HEK293T (cell line): ENCODE measurements around the gene MAGI2.

Source experiments
- CTCF ChIA-PET: fragments of 350-600 bp; formaldehyde crosslinking; extraction: SDS; loops from one replicate; lab custom pipeline; 2021; ENCODE audit warnings: antibody characterized with exemption, inconsistent platforms; lab: Yijun Ruan, JAX
- POLR2A ChIA-PET: fragments of 350-600 bp; formaldehyde crosslinking; extraction: SDS; loops from one replicate; lab custom pipeline; 2020; ENCODE audit warnings: antibody characterized with exemption, inconsistent platforms; lab: Yijun Ruan, JAX
- DNase-seq: peaks from one replicate; pipeline ENCODE4 v3.0.0; 2012; ENCODE audit warnings: mixed read lengths; ENCODE audit errors: extremely low spot score
- ARNT ChIP-seq: fragments of 450-650 bp; IDR thresholded peaks from 2 replicates; pipeline ENCODE4 v1.6.1; 2017; ENCODE audit warnings: mild to moderate bottlenecking
- BHLHE40 ChIP-seq: fragments of 450-650 bp; IDR thresholded peaks from 2 replicates; pipeline ENCODE4 v1.6.1; 2016; ENCODE audit warnings: mild to moderate bottlenecking, moderate library complexity, borderline replicate concordance
- CTBP1 ChIP-seq: fragments of 450-650 bp; IDR thresholded peaks from 2 replicates; pipeline ENCODE4 v1.6.1; 2016; ENCODE audit warnings: borderline replicate concordance
- ELF4 ChIP-seq: fragments of 450-650 bp; IDR thresholded peaks from 2 replicates; pipeline ENCODE4 v1.6.1; 2017; ENCODE audit warnings: antibody characterized with exemption
- FOXA1 ChIP-seq: fragments of 450-650 bp; IDR thresholded peaks from 2 replicates; pipeline ENCODE4 v1.6.1; 2016; ENCODE audit warnings: mild to moderate bottlenecking
- FOXK2 ChIP-seq: fragments of 450-650 bp; IDR thresholded peaks from 2 replicates; pipeline ENCODE4 v1.6.1; 2016; ENCODE audit warnings: mild to moderate bottlenecking
- FOXM1 ChIP-seq: fragments of 450-650 bp; IDR thresholded peaks from 2 replicates; pipeline ENCODE4 v1.6.1; 2017; ENCODE audit warnings: mild to moderate bottlenecking, borderline replicate concordance
- HDGF ChIP-seq: fragments of 450-650 bp; IDR thresholded peaks from 2 replicates; pipeline ENCODE4 v1.6.1; 2017; ENCODE audit warnings: antibody characterized with exemption, borderline replicate concordance
- L3MBTL2 ChIP-seq: fragments of 450-650 bp; conservative IDR thresholded peaks from 2 replicates; pipeline ENCODE4 v1.6.1; 2016; ENCODE audit warnings: mild to moderate bottlenecking
- LEF1 ChIP-seq: fragments of 450-650 bp; IDR thresholded peaks from 2 replicates; pipeline ENCODE4 v1.6.1; 2017; ENCODE audit warnings: mild to moderate bottlenecking, borderline replicate concordance
- NFRKB ChIP-seq: fragments of 450-650 bp; IDR thresholded peaks from 2 replicates; pipeline ENCODE4 v1.6.1; 2016; ENCODE audit warnings: mild to moderate bottlenecking, moderate library complexity
- PKNOX1 ChIP-seq: fragments of 450-650 bp; IDR thresholded peaks from 2 replicates; pipeline ENCODE4 v1.6.1; 2016
- SP1 ChIP-seq: fragments of 450-650 bp; IDR thresholded peaks from 2 replicates; pipeline ENCODE4 v1.6.1; 2017
- SUZ12 ChIP-seq: fragments of 450-650 bp; IDR thresholded peaks from 2 replicates; pipeline ENCODE4 v1.6.1; 2016; ENCODE audit warnings: mild to moderate bottlenecking
- TARDBP ChIP-seq: fragments of 450-650 bp; IDR thresholded peaks from 2 replicates; pipeline ENCODE4 v1.6.1; 2016
- ZNF384 ChIP-seq: fragments of 450-650 bp; IDR thresholded peaks from 2 replicates; pipeline ENCODE4 v1.6.1; 2016

MAGI2 gene

DNA sequence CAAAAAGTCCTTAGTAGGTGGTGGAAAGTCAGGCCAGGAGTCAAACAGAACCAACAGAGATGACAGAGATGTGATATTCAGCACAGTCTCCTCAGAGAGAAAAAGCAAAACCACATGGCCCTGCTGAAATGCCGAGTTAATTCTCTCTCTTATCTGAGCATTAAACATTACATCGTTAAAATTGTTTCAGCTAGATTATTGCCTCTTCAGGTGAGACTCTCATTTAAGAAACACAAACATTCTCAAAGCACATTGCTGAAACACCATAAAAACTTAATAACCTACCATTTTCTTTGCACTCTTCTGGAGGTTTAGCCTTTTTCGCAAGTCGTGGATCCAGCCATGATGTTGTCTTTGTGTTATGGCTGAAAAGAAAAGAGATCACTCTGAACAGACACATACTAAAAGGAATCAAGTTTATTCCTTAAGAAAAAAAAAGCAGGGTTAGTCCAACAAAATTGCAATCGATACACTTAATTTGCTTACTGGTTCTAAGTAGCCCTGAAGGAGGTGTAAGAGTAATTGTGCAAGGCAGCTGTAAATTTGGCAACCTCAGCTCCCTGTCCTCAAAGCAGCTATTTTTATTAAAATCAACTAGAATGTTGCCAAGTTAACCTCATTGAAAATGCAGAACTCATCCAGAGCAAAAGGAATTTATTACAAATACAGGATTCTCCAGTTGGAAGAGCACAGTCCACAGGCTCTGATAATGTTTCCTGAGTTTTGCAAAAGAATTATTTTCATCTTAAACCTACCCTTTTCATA is 963.8 kb downstream of the MAGI2 start:
- no peak for DNase-seq
- ChIA-PET POLR2A (no interaction called here), CTCF (no interaction called here)
- TF ChIP-seq LEF1 (no peak), HDGF (no peak), CTBP1 (no peak), PKNOX1 (no peak), FOXA1 (no peak), L3MBTL2 (no peak), SUZ12 (no peak), BHLHE40 (no peak), NFRKB (no peak), TARDBP (no peak), ELF4 (no peak), FOXM1 (no peak), ZNF384 (no peak)

GRCh38 chr7:78487464-78487863 is 966.0 kb downstream of the MAGI2 start:
- POLR2A ChIA-PET = no interaction called here
- CTCF ChIA-PET = no interaction called here
- no peak for TF ChIP-seq FOXA1
- no peak for TF ChIP-seq ZNF384
- no peak for TF ChIP-seq NFRKB
- no peak for TF ChIP-seq FOXK2
- TF ChIP-seq PKNOX1 = no peak
- no peak for TF ChIP-seq BHLHE40
- no peak for TF ChIP-seq SUZ12
- no peak for TF ChIP-seq TARDBP
- no peak for TF ChIP-seq L3MBTL2
- TF ChIP-seq HDGF = no peak
- no peak for TF ChIP-seq SP1
- TF ChIP-seq ARNT = no peak
- TF ChIP-seq ELF4 = no peak
- TF ChIP-seq LEF1 = no peak
- TF ChIP-seq FOXM1 = no peak
- TF ChIP-seq CTBP1 = no peak
- no peak for DNase-seq

- ChIA-PET POLR2A (no interaction called here), CTCF (no interaction called here)
- no peak for DNase-seq
- no peak for TF ChIP-seq FOXA1
- no peak for TF ChIP-seq ARNT
- TF ChIP-seq TARDBP = no peak
- no peak for TF ChIP-seq FOXM1
- no peak for TF ChIP-seq BHLHE40
- no peak for TF ChIP-seq HDGF
- TF ChIP-seq L3MBTL2 = no peak
- no peak for TF ChIP-seq LEF1
- no peak for TF ChIP-seq ELF4
- no peak for TF ChIP-seq ZNF384
- no peak for TF ChIP-seq FOXK2
- no peak for TF ChIP-seq SP1
- TF ChIP-seq NFRKB = no peak
- TF ChIP-seq SUZ12 = no peak
These were observed 974.1 kb downstream of the MAGI2 start for GRCh38 chr7:78479348-78479747.

DNA sequence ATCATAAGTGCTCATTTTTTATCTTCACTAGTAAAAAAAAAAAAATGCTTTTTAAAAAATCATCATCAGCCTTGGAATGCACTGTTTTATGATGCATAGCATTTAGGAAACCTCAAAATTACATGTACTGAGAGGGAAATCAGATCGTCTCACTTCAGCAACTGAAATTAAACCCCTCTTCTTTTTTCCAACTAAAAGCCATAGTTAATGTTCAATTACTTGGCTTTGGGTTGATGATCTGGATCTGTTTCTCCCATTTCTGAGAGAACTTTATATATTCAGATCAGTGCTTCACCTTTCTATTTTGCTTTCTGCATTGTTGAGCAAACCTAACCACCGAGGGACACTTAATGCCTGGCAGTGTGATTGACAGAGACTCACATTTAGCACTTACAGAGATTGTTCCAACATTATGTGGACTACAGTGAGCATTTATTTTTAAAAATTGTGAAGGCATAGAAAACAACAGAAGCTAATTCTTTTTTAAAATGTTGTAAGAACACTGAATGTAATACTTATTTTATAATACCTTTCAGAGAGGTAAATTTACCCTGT is 976.5 kb downstream of the MAGI2 start:
- POLR2A ChIA-PET = no interaction called here
- no peak for TF ChIP-seq SUZ12
- no peak for TF ChIP-seq CTBP1
- no peak for TF ChIP-seq SP1
- TF ChIP-seq TARDBP = no peak
- no peak for TF ChIP-seq BHLHE40
- no peak for TF ChIP-seq ZNF384
- no peak for TF ChIP-seq FOXK2
- TF ChIP-seq L3MBTL2 = no peak
- no peak for DNase-seq
- CTCF ChIA-PET = no interaction called here

DNA sequence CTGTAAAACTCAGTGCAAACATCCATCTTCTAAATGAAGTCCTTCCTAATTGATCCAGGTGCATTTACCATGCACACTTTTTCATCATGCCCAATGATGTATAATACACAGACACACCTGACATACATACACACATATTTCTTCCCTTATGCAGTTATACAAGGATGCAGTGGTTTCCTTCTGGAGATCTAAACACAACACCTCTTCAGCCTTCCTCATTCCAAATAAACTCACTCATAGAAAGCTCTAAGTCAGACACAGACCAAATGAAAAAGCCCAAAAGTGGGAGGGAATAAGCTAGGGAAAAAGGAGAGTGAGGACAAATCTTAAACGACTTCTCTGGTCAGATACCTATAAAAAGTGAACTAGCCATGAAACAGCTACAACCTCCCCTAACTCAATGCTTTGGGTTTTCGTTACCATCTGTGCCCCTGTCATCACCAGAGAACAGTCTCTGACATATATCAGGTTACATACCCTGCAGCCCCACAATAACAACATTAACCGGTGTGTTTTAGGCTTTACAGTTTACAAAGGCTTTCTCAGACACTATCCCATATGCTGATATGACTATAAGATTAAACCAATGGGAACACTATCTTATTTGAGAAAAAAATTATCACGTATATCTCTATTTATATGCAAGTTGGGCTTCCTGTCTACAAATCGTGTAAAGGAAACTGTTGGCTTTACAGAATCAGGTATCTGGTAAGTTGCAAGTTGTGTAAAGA is 979.7 kb downstream of the MAGI2 start:
- POLR2A ChIA-PET = no interaction called here
- TF ChIP-seq FOXK2 (no peak), SP1 (no peak), LEF1 (no peak), NFRKB (no peak), PKNOX1 (no peak), BHLHE40 (no peak), CTBP1 (no peak), FOXA1 (no peak), L3MBTL2 (no peak), SUZ12 (no peak), TARDBP (no peak)
- no peak for DNase-seq
- CTCF ChIA-PET = no interaction called here

GRCh38 chr7:78473021-78473420 is 980.4 kb downstream of the MAGI2 start:
- POLR2A ChIA-PET = no interaction called here
- no peak for DNase-seq
- TF ChIP-seq BHLHE40 = no peak
- TF ChIP-seq TARDBP = no peak
- no peak for TF ChIP-seq ZNF384
- TF ChIP-seq FOXA1 = no peak
- no peak for TF ChIP-seq ARNT
- TF ChIP-seq FOXK2 = no peak
- TF ChIP-seq LEF1 = no peak
- TF ChIP-seq CTBP1 = no peak
- no peak for TF ChIP-seq SP1
- no peak for TF ChIP-seq ELF4
- TF ChIP-seq SUZ12 = no peak
- TF ChIP-seq HDGF = no peak
- no peak for TF ChIP-seq FOXM1
- no peak for TF ChIP-seq NFRKB
- no peak for TF ChIP-seq L3MBTL2
- CTCF ChIA-PET = no interaction called here
